Endodermal cell (in vitro differentiated cells): ENCODE results near the gene CMSS1. TPM values are rescaled to one million over a fixed set of nuclear protein-coding genes. Genes with fewer than 3 reads are reported as not detected.

Experiments used
- DNase-seq: peaks from one replicate; pipeline ENCODE4 v3.0.0-alpha.2; 2017
- H3K27ac ChIP-seq: 2 replicates; pipeline ENCODE4 v1.5.1; 2013; ENCODE audit warnings: mild to moderate bottlenecking, low read depth, low read length, moderate library complexity
- H3K27me3 ChIP-seq: 2 replicates; pipeline ENCODE4 v1.6.1; 2013; ENCODE audit warnings: mild to moderate bottlenecking, low read length, moderate library complexity; ENCODE audit not compliant: insufficient read depth, control insufficient read depth, poor library complexity, severe bottlenecking
- H3K36me3 ChIP-seq: 2 replicates; pipeline ENCODE4 v1.7.0; 2013; ENCODE audit warnings: mild to moderate bottlenecking, low read length, moderate library complexity; ENCODE audit not compliant: control insufficient read depth, insufficient read depth
- H3K4me1 ChIP-seq: one replicate; pipeline ENCODE4 v1.7.0; 2013; ENCODE audit warnings: low read length; ENCODE audit not compliant: control insufficient read depth, insufficient read depth
- H3K4me3 ChIP-seq: 2 replicates; pipeline ENCODE4 v1.5.1; 2013; ENCODE audit warnings: mild to moderate bottlenecking, low read length, moderate library complexity
- H3K9ac ChIP-seq: 2 replicates; pipeline ENCODE4 v1.6.1; 2013; ENCODE audit warnings: mild to moderate bottlenecking, low read length, moderate library complexity; ENCODE audit not compliant: poor library complexity, severe bottlenecking; ENCODE audit errors: extremely low read depth
- H3K9me3 ChIP-seq: 2 replicates; pipeline ENCODE4 v1.6.1; 2013; ENCODE audit warnings: mild to moderate bottlenecking, low read length, moderate library complexity; ENCODE audit not compliant: control insufficient read depth
- H3K27ac Mint-ChIP-seq: 2 replicates; pipeline ENCODE4 v1.8.0; 2020; ENCODE audit warnings: mixed read lengths
- H3K27me3 Mint-ChIP-seq: 2 replicates; pipeline ENCODE4 v1.8.0; 2021; ENCODE audit warnings: mild to moderate bottlenecking, mixed read lengths; ENCODE audit not compliant: insufficient read depth
- H3K36me3 Mint-ChIP-seq: 2 replicates; pipeline ENCODE4 v1.8.0; 2020; ENCODE audit warnings: low read depth, mixed read lengths
- H3K4me1 Mint-ChIP-seq: 2 replicates; pipeline ENCODE4 v1.8.0; 2020; ENCODE audit warnings: mixed read lengths
- H3K4me3 Mint-ChIP-seq: 2 replicates; pipeline ENCODE4 v1.8.0; 2020; ENCODE audit warnings: mild to moderate bottlenecking, moderate library complexity, mixed read lengths
- H3K9me3 Mint-ChIP-seq: 2 replicates; pipeline ENCODE4 v1.8.0; 2020; ENCODE audit warnings: mild to moderate bottlenecking, mixed read lengths
- CTCF ChIP-seq: fragments of 200-600 bp; sonication (generic); conservative IDR thresholded peaks from 2 replicates; pipeline ENCODE4 v1.5.0; 2021; ENCODE audit warnings: antibody characterized with exemption, mild to moderate bottlenecking
- WGBS, 2 experiments: methylation state at CpG; one replicate each; pipeline versions ENCODE4 v1.1.5 to v1.1.7; 2013; ENCODE audit warnings: missing lambda C conversion rate in 2 of 2, mixed read lengths in 1 of 2; ENCODE audit not compliant: insufficient coverage in 1 of 2, insufficient read length in 1 of 2; 5-methylcytosine and 5-hydroxymethylcytosine counted together
- total RNA-seq, 2 donors: library from RNA; stranded (reverse); fragmentation: NEBNext Ultra II Directional in 1 of 2; extraction: Animal tissue kit (Norgen Biotek cat#: 25700) in 1 of 2; gene quantifications; 2 replicates in 1 of 2; 3 replicates in 1 of 2; pipeline ENCODE4 v1.2.1, GENCODE V29; 2021

The CMSS1 gene
- total RNA-seq, 2 donors from 2014 or later = 48.5 to 50.8 TPM

GRCh38 chr3:100018806-100019205, 201.1 kb downstream of the CMSS1 start:
- H3K9me3 ChIP-seq = peaks cover 8% of the 10 kb centered on the region
- no peak overlapping the region for H3K9ac ChIP-seq
- Mint-ChIP-seq H3K9me3 (no peaks in the 10 kb centered on the region), H3K36me3 (no peaks in the 10 kb centered on the region), H3K4me3 (no peak overlapping the region), H3K27ac (no peak overlapping the region), H3K27me3 (no peaks in the 10 kb centered on the region), H3K4me1 (peaks cover 2% of the 10 kb centered on the region)
- H3K4me1 ChIP-seq = no peaks in the 10 kb centered on the region
- TF ChIP-seq CTCF = no peak
- no peaks in the 10 kb centered on the region for H3K36me3 ChIP-seq
- H3K4me3 ChIP-seq = no peak overlapping the region
- DNase-seq = no peak
- H3K27ac ChIP-seq = no peak overlapping the region
- no peaks in the 10 kb centered on the region for H3K27me3 ChIP-seq

GRCh38 chr3:100019719-100020118, 202.1 kb downstream of the CMSS1 start:
- H3K4me1 Mint-ChIP-seq = peaks cover 2% of the 10 kb centered on the region
- WGBS, 2 experiments = no CpG with 5 or more reads among the region's 1 CpG

GRCh38 chr3:100020876-100021644, 203.4 kb downstream of the CMSS1 start:
- H3K4me1 Mint-ChIP-seq = no peaks in the 10 kb centered on the region
- H3K4me3 Mint-ChIP-seq = no peak overlapping the region
- Histone ChIP-seq H3K27ac (no peak overlapping the region), H3K4me3 (no peak overlapping the region), H3K9ac (no peak overlapping the region), H3K4me1 (no peaks in the 10 kb centered on the region), H3K9me3 (no peaks in the 10 kb centered on the region), H3K27me3 (no peaks in the 10 kb centered on the region), H3K36me3 (no peaks in the 10 kb centered on the region)
- WGBS, 2 experiments = 93 to 96% methylated on average over 7 to 9 of the region's 9 CpGs
- DNase-seq = no peak
- H3K36me3 Mint-ChIP-seq = no peaks in the 10 kb centered on the region
- H3K9me3 Mint-ChIP-seq = no peaks in the 10 kb centered on the region
- H3K27me3 Mint-ChIP-seq = no peaks in the 10 kb centered on the region
- no peak for TF ChIP-seq CTCF
- no peak overlapping the region for H3K27ac Mint-ChIP-seq

More at GRCh38 chr3:100019719-100020118, 202.1 kb downstream of the CMSS1 start:
- no peak for DNase-seq
- Mint-ChIP-seq H3K27ac (no peak overlapping the region), H3K36me3 (no peaks in the 10 kb centered on the region), H3K9me3 (no peaks in the 10 kb centered on the region), H3K4me3 (no peak overlapping the region), H3K27me3 (no peaks in the 10 kb centered on the region)
- H3K4me3 ChIP-seq = no peak overlapping the region
- H3K9ac ChIP-seq = no peak overlapping the region
- TF ChIP-seq CTCF = no peak
- no peak overlapping the region for H3K27ac ChIP-seq
- peaks cover 8% of the 10 kb centered on the region for H3K9me3 ChIP-seq
- no peaks in the 10 kb centered on the region for H3K36me3 ChIP-seq
- no peaks in the 10 kb centered on the region for H3K27me3 ChIP-seq
- H3K4me1 ChIP-seq = no peaks in the 10 kb centered on the region
